Fibroblast of skin of right quadriceps (primary cell): ENCODE results near the gene RBMX.
A peak's percentile ranks its signal among the peaks of the same experiment; 100 is the strongest.
"Not testable (repeated sequence)": the region's sequence is repeated elsewhere in the genome, so short reads cannot be mapped to it uniquely, and the experiment has no call there.

Experiments
- DNase-seq: peaks from one replicate; pipeline ENCODE4 v3.0.0-alpha.2; 2013

Gene RBMX

DNA sequence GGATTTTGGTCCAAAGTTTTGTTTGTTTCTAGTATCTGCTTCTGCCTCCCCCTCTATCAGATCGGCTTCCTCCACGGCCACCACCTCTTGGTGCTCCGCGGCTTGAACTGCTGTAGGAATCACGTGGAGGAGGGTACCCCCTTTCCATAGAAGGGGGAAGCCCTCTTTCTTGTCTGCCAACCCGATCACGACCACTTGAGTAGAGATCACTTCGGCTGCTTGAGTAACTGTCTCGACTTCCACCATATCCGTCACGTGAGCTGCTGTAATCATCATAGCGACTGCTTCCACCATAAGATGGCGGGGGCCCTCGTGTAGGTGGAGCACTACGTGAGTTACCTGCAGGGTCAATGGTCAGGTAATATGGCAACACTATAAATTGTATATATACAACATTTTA lies 6.4 kb downstream of the RBMX start:
- not testable (repeated sequence) for DNase-seq

DNA sequence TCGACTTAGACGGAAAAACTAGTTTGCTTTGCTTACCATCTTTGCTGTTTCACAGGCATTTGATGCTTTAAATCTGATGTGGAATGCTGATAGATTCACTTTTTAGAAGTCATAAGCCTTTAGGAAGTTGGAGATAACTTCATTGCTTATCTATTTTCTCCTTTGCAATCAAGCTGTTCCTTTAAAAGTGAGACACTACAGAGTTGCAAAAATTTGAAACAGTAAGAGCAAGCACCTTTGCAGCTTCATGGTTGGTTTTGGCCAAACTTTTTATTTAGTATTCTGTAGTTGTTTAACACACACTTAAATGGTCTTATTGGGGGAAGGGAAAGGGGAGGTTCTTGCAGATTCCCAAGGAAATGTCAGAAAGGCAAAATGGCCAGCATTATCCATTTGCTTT lies 7.3 kb downstream of the RBMX start:
- DNase-seq: not testable (repeated sequence)

DNA sequence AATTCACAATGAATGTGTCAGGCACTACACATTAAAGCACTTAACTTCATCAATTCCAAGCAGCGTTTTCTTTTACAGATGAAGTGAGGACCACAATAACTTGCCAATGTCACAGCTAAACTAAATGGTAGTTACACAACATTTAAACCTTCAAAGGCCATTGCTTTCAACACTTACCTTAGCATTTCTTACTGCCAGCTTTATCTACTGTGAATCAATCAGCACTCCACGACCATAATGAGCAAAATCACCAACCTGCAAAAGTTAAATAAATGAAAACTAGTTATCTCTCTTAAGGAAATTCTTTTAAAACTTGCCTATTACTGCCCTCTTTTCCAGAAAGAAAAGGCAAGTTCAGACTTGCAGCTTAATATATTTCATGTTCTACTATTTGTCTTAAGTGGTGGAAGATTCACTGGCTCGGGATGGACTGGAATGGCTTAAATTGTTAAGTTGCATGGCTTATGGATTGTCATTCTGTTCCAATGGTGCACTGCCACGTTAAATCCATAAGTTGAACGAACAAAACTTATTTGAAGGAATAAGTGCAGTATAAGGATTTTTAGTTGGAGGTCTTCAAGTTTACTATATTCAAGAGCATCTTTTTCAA lies 8.3 kb downstream of the RBMX start:
- DNase-seq: no peak

DNA sequence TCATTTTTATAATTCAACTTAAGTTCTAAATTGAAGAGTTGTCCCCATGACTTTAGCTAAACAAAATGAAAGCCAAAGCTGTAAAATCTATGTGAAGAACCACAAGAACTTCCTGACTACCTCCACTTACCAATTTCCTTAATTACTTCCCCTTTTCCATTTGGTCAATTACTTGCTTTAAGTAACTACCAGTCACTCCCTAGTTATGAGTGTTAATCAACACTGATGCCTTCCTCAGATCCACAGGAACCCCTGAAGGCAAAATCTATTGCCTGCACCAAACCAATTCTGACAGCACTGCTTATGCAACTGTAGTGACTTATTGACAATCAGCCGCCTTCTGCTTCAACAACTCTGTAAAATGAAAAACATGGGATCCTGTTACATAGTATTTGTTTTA lies 10.5 kb downstream of the RBMX start:
- DNase-seq: no peak

DNA sequence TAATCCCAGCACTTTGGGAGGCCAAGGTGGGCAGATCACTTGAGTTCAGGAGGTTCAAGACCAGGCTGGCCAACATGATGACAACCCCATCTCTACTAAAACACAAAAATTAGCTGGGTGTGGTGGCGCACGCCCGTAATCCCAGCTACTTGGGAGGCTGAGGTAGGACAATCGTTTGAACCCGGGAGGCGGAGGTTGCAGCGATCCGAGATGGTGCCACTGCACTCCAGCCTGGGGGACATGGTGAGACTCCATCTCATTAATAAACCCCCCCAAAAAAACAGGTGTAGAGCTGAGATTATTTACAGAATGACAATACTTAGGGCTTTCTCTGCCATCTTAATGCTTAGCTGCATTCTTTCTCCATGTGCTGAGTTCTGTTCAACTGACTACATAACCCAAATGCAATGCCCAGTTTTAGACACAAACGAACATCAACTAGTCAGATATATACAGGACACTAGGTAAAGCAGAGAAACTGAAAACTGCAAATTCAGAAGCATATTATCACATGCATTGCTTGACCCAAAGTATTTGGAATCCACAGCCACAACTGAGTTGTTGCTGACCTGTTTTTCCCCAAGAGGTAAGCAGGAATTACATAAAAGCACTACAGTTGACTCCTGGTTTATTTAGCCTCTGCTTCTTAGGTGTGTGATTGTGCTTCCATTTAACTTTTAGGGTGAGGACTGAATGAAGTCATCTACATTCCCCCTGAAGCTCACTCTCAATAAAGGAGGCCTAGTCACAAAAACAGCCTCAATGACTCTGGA lies 12.1 kb downstream of the RBMX start:
- DNase-seq: no peak

DNA sequence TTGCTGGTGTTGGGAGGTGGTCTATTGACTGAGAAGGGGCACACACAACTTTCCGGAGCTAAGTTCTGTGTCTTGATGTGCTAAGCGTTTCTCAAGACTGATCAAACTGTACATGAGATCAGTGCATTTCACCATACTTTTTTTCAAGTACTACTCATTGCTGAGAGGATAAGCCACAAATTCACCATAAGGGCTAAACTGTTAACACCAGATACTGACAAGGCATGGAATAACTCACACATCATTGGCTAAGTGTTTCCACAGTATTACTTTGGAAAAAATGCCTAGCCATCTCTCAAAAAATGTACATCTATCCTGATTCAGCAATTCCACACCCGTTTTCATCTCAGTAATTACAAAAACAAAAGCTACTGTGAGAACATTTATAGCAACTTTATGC lies 13.0 kb downstream of the RBMX start:
- peak; percentile 3 for DNase-seq

DNA sequence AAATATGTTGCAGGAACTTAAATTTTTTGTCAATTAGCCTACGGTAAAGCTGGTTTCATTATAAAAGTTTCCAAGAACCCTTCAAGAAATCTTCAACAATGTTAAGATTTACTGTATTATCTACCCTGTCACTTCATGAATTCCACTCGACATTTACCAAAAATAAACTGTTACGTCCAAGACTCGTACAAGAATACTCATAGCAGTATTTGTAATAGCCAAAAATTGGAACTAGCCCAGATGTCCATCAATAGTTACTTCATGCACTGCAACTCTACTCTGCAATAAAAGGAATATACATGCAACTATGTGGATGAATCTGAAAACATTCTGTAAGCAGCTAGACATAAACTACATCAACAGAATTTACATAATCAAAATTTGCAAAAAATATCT lies 13.4 kb downstream of the RBMX start:
- no peak for DNase-seq

DNA sequence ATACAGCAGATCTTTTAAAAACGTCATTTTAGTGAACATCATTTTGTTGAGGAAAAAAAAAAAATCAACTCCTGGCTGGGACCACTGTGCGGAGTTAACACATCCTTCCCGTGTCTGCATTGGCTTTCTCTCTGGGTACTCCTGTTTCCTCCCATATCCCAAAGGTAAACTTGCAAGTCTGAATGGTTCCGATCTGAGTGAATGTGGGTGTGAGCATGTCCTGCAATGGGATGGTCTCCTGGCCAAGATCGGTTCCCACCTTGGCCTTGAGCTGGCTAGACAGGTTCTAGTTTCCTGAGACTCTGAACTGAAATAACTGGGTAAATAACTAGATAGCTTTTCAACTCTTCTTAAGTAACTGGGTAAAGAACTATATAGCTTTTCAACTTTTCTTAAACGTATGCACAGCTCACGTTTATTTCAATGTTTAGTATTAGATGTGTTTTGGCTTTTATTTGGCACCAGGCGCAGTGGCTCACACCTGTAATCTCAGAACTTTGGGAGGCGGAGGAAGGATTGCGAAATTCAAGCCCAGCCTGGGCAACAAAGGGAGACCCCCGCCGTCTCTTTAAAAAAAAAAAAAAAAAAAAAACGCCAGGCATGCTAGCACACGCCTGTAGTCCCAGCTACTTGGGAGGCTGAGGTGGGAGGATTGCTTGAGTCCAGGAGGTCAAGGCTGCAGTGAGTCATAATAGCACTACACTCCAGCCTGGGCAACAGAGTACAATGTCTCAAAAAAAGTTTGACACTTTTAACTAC lies 14.0 kb downstream of the RBMX start:
- no peak for DNase-seq

DNA sequence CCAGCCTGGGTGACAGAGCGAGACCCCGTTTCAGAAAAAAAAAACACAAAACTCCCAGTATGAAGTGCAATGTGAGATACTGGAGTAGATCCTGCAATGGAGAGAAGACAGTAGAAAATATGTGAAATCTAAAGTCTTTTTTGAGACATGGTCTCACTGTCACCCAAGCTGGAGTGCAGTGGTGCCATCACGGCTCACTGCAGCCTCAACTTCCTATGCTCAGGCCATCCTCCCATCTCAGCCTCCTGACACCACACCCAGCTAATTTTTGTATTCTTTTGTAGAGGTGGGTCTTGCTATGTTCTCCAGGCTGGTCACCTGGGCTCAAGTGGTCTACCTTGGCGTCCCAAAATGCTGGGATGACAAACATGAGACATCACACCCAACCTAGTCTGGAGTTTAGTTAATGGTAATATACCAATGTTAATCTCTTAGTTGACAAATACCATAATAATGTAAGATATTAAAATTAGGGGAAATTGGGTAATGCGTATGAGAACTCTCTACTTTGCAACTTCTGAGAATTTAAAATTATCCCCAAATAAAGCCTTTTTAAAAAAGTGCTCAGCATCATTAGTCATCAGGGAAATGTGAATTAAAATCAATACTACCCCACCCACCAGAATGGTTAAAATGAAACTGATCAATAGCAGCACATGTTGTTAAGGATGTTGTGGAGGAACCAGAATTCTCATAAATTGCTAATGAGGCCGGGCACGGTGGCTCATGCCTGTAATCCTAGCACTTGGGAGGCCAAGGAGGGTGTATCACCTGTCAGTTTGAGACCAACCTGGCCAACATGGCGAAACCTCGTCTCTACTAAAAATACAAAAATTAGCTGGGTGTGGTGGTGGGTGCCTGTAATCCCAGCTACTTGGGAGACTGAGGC lies 15.0 kb downstream of the RBMX start:
- no peak for DNase-seq

DNA sequence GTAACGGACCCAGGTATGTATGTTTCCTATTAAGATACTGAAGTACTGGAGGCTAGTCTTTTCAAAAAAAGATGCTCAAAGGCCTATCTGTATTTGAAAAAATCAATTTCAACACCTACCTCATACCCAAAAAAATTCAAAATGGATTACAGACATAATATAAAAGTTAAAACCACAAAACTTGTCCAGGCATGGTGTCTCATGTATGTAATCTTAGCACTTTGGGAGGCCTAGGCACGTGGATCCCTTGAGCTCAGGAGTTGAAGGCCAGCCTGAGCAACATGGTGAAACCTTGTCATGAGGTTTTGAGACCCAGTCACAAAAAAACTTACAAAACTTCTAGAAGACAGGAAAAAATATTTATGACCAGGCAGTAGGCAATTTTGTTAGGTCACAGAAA lies 16.7 kb downstream of the RBMX start:
- DNase-seq: no peak

DNA sequence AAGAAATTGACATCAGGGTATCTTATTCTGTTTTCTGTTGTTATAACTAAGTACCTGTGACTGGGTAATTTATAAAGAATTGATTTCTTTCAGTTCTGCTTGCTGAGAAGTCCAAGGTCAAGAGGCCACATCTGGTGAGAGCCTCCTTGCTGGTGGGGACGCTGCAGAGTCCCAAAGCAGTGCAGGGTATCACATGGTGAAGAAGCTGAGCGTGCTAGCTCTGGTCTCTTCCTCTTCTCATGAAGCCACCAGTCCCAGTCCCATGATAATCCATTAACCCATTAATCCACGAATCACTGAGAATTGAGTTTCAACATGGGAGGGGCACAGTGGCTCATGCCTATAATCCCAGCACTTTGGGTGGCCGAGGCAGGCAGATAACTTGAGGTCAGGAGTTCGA lies 18.0 kb downstream of the RBMX start:
- DNase-seq: no peak

DNA sequence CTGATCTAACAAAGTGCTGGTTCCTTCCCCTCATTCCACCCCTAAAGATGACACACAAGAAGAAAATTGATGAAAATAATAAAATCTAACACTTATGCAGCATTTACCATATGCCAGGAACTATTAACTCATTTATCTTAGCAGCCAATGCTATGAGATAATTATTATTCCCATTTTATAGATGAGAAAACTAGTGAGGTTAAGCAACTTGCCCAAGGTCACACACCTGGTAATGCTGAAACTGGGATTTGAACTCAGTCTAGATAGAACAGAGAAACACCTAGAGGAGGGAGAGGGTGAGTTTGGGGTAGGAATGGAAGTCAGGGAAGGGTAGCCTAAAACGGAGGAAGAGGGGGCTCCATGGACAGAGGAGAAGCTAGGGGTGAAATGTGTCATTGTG lies 18.6 kb downstream of the RBMX start:
- no peak for DNase-seq

DNA sequence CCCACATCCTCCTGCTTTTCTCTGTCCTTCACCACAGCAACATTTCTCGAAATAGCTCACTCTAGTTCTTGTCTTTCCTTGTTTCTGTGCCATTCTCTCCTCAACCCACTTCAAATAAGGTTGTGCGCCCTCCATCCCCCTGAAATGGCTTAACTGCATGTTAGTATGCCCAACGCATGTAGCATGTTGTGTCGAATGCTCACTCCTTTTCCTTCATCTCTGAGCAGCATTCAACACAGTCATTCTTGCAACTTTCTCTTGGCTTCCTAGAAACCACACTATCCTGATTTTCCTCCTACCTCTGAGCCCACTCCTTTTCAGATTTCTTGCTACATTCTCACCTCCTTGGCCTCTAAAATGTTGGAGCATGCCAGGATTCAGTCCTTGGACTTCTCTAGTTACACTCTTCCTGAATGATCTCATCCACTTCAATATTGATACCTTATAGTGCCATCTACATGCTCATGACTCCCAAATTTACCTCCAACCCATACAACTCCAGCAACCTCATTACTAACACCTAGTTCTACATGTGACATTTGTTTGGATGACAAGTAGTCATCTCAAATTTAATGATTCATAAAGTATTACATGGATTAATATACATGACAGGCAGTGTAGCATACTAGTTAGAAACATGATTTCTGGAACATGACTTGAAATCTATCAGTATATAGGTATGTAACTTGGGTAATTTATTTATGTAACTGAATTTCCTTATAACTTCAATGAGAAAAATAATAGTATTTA lies 22.3 kb downstream of the RBMX start:
- DNase-seq: no peak

DNA sequence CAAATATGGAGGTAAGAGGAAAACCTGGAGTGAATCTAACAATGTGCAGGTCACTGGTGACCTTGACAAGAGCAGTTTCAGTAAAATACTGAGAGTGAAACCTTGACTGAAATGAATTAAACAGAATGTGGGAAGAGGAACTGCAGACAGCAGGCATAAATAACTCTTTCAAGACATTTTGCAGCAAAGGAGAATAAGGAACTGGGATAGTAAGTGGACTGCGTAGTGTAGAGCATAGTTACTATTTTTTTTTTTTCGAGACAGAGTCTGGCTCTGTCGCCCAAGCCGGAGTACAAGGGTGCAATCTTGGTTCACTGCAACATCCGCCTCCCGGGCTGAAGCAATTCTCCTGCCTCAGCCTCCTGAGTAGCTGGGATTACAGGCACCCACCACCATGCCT lies 24.0 kb downstream of the RBMX start:
- no peak for DNase-seq

DNA sequence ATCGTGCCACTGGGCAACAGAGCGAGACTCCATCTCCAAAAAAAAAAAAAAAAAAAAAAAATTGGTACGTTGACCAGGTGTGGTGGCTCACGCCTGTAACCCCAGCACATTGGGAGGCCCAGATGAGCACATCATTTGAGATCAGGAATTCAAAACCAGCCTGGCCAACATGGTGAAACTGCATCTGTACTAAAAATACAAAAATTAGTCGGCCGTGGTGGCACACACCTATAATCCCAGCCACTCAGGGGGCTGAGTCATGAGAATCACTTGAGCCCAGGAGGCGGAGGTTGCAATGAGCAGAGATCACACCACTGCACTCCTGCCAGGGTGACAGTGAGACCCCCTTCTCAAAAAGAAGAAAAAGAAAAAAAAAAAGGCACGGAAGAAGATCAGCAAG lies 24.5 kb downstream of the RBMX start:
- no peak for DNase-seq

DNA sequence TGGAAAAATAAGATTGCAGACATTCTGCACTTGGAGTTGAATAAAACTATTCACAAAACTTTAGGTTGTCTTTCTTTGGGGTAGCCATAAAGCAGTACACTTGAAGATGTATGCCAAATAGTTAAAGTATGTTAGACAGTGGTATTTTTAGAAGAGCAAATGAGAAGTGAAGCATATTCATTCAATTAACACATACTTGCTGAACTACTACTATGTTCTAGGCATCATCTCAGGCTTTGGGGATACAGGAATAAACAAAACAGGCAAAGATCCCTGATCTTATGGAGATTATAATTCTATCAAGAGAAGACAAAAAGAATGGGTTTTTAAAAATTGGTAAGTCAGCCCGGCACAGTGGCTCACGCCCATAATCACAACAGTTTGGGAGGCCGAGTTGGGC lies 29.0 kb downstream of the RBMX start:
- no peak for DNase-seq

DNA sequence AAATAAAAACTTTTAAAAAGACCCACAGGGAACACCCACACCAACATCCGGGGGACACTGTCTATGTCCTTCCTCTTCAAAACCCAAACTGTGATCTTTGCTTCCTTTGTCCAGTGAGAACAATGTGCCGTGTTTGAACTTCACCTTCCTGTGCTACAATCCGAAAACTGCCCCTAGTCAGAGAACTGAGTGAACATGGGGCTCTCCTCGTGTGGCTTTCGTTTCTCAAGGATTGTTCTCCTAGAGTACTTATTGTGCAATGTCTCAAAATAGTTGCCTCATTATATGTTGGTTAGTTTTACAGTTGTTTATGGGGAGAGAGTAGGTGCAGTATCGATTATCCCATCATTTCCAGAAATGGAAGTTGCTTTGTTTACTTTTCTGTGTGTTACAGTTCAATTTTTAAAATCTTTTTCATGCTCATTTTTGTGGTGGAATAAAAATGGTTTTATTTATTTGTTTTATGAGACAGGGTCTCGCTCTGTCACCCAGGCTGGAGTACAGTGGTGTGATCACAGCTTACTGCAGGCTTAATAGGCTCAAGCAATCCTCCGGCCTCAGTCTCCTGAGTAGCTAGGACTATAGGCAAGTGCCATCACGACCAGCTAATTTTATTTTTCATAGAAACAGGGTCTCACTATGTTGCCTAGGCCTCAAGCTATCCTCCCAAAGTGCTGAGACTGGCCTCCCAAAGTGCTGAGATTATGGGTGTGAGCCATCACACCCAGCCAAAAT lies 29.9 kb downstream of the RBMX start:
- peak; percentile 2 for DNase-seq

DNA sequence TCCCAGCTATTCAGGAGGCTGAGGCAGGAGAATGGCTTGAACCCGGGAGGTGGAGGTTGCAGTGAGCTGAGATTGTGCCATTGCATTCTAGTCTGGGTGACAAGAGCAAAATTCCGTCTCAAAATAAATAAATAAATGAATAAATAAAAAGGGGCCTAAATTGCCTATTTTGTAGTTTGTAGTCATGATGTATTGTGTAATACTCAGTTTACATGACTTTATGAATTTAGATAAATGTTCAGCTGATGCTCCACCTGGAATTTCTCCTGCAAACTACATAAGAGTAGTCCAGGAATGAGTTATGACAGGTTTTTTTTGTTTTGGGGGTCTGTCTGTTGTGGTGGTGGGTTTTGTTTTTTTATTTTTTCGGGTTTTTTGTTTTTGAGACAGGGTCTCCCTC lies 31.1 kb downstream of the RBMX start:
- no peak for DNase-seq

DNA sequence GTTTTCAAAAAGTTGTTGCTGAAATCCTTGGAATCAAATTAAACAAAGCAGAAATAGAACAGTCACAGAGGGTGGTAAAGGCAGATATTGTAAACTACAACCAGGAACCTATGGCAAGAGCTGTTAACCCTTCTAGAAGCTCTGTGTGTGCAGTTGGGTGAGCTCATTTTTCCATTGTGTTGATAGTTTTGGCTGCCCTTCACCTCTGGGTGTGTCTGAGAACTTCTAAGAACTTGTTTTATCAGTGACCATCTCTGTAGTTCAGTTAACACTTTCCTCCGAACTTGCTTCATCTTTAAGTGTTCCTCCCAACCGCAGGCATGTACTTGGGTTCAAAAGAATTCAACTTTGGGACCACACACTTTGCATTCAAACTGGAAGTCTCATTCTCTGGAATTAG lies 32.7 kb downstream of the RBMX start:
- DNase-seq: no peak

DNA sequence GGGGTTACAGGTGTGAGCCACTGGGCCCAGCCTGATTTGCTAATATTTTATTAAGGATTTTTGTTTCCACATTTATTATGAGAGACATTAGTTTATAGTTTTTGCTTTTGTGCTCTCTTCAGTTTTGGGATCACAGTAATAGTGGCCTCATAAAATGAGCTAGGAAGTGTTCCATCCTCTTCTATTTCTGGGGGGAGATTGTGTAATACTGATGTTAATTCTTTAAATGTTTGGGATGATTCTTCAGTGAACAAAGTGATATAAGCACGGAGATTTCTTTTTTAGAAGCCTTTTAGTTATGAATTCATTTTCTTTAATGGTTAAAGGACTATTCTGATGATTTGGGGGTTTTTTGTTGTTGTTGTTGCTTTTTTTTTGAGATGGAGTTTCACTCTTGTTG lies 41.3 kb downstream of the RBMX start:
- peak; percentile 2 for DNase-seq

DNA sequence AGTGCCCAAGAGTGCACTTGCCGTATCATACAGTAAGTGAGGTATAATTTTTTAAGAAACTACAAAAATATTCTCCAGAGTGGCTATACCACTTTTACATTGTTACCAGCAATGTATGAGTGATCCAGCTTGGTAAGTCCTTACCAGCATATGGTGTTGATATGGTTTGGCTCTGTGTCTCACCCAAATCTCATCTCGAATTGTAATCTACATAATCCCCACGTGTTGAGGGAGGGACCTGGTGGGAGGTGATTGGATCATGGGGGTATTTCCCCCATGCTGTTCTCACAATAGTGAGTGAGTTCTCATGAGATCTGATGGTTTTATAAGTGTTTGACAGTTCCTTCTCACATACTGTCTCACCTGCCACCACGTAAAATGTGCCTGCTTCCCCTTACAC lies 44.8 kb downstream of the RBMX start:
- DNase-seq: no peak

DNA sequence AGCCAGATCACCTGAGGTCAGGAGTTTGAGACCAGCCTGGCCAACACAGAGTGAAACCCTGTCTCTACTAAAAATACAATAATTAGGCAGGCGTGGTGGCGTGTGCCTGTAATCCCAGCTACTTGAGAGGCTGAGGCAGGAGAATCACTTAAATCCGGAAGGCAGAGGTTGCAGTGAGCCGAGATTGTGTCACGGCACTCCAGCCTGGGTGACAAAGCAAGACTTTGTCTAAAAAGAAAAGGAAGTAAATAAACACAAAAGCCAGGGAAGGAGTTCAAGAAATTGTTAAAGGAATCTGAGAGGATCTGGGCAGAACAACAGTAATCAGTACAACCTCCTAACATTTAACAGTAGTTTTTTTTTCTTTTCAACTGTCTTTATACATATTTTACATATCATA lies 51.1 kb downstream of the RBMX start:
- no peak for DNase-seq
